Measurements from ENCODE around the gene DCBLD2. TPM values are rescaled to one million over a fixed set of nuclear protein-coding genes. Genes with fewer than 3 reads are reported as not detected.

The DCBLD2 gene, protein sequence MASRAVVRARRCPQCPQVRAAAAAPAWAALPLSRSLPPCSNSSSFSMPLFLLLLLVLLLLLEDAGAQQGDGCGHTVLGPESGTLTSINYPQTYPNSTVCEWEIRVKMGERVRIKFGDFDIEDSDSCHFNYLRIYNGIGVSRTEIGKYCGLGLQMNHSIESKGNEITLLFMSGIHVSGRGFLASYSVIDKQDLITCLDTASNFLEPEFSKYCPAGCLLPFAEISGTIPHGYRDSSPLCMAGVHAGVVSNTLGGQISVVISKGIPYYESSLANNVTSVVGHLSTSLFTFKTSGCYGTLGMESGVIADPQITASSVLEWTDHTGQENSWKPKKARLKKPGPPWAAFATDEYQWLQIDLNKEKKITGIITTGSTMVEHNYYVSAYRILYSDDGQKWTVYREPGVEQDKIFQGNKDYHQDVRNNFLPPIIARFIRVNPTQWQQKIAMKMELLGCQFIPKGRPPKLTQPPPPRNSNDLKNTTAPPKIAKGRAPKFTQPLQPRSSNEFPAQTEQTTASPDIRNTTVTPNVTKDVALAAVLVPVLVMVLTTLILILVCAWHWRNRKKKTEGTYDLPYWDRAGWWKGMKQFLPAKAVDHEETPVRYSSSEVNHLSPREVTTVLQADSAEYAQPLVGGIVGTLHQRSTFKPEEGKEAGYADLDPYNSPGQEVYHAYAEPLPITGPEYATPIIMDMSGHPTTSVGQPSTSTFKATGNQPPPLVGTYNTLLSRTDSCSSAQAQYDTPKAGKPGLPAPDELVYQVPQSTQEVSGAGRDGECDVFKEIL
- total RNA-seq (2022; extraction: Qiagen RNA extraction; ENCODE audit: low read depth) = 175 to 273 TPM (median 263 TPM) in 5 replicates

DNA sequence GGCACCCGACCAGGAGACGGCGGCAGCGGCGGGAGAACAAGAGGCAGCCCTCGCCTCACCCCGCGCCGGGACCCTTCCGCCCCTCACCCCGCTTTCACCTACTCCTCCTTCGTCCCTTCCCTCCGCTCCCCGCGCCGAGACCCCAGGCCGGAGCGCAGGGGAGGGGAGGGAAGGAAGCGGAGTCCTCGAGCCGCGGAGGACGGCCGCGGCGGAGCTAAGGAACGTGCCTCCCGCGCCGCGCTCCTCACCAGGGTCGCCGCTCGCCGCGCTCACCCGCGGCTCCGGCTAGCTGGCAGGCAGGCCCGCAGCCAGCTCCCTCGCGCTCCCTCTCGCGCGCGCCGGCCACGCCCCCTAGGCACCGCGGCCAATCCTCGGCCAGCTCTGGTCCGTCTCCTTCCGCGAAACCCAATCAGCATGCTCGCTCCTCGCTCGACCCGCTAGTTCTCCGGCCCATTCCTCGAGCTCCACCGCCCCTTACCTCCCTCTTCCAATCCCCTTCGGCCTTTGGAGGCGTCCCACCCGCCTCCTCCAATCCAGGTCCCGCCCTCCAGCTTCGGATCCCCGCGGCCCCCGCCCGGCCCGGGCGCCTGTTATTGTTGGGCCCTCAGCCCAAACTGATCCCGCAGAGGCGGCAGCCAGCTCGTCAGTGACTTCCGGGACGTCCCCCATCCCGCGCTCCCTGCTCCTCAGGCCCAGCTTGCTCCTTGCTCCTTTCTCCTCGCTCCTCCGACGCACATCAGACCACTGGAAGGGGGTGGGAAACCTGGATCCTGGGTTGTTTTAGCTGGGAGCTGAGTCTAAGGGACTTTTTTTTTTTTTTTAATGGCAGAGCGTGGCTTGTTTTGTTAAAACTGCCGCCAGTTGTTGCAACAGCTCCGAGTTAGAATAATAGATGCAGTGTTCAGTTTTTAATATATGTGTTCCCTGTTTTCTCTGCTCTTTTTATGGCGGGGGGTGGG is at the start of gene DCBLD2:
Gene DCBLD2 (minus strand): TSS at position 304 of the 959 bp plus-strand sequence. CDS start 369 bp downstream, outside the sequence.

GRCh38 chr3:98763076-98763475 is 138.4 kb downstream of the DCBLD2 start, which contains the start of gene ST3GAL6:
Gene ST3GAL6, plus strand, starts transcription at chr3:98763340. Its CDS starts 5,101 bp downstream, at chr3:98768441.

Other genes starting within 250 kb of the DCBLD2 start
- 0.40 to 1.9 TPM (median 0.96 TPM) in 5 replicates for gene ST3GAL6, start 138.4 kb downstream of the DCBLD2 start, total RNA-seq (2022; extraction: Qiagen RNA extraction; ENCODE audit: low read depth)